H1 (cell line): ENCODE results near the gene ZBTB16.

ENCODE experiments used
- EGR1 ChIP-seq: IDR thresholded peaks from 2 replicates; pipeline ENCODE4 v1.6.1; 2011; ENCODE audit warnings: low read depth, low read length, borderline replicate concordance
- EP300 ChIP-seq, 2 experiments: IDR thresholded peaks; 1 replicate in 1 of 2; 2 replicates in 1 of 2; pipeline ENCODE4 v1.6.1; 2011 to 2012; ENCODE audit warnings: low read depth in 2 of 2, low read length in 2 of 2, mild to moderate bottlenecking in 2 of 2, borderline replicate concordance in 1 of 2, inconsistent platforms in 1 of 2, moderate library complexity in 1 of 2
- NANOG ChIP-seq: IDR thresholded peaks from 2 replicates; pipeline ENCODE4 v1.6.1; 2011; ENCODE audit warnings: low read length, low read depth, mild to moderate bottlenecking, inconsistent platforms; ENCODE audit not compliant: insufficient read depth, poor library complexity, severe bottlenecking
- PHF8 ChIP-seq: fragments of 200-600 bp; sonication (generic); conservative IDR thresholded peaks from 2 replicates; pipeline ENCODE4 v1.7.1; 2012; ENCODE audit warnings: low read depth, mild to moderate bottlenecking, inconsistent platforms, low read length, moderate library complexity
- POLR2A ChIP-seq, 2 experiments: IDR thresholded peaks; 1 replicate in 1 of 2; 2 replicates in 1 of 2; pipeline ENCODE4 v1.6.1; 2011; ENCODE audit warnings: low read depth in 2 of 2, low read length in 2 of 2, mild to moderate bottlenecking in 2 of 2; ENCODE audit errors: control extremely low read depth in 1 of 2
- RFX5 ChIP-seq: IDR thresholded peaks from 2 replicates; pipeline ENCODE4 v1.6.1; 2011; ENCODE audit warnings: low read depth, low read length, improper control_type of control experiment, borderline replicate concordance
- SRF ChIP-seq: IDR thresholded peaks from 2 replicates; pipeline ENCODE4 v1.6.1; 2011; ENCODE audit warnings: mild to moderate bottlenecking, low read depth, low read length, moderate library complexity
- ZNF274 ChIP-seq: IDR thresholded peaks from 2 replicates; pipeline ENCODE4 v1.7.0; 2012; ENCODE audit warnings: low read length, borderline replicate concordance; ENCODE audit errors: extremely low read depth
- TF ChIP-seq, protein P1 (sequence below), 3 experiments: IDR thresholded peaks; 1 replicate in 2 of 3; 2 replicates in 1 of 3; pipeline versions ENCODE4 v1.5.1 to v1.6.1; 2011; ENCODE audit warnings: low read length in 3 of 3, mild to moderate bottlenecking in 3 of 3, inconsistent platforms in 2 of 3, low read depth in 1 of 3, moderate library complexity in 1 of 3; ENCODE audit not compliant: insufficient read depth in 1 of 3; ENCODE audit errors: control extremely low read depth in 1 of 3

DNA sequence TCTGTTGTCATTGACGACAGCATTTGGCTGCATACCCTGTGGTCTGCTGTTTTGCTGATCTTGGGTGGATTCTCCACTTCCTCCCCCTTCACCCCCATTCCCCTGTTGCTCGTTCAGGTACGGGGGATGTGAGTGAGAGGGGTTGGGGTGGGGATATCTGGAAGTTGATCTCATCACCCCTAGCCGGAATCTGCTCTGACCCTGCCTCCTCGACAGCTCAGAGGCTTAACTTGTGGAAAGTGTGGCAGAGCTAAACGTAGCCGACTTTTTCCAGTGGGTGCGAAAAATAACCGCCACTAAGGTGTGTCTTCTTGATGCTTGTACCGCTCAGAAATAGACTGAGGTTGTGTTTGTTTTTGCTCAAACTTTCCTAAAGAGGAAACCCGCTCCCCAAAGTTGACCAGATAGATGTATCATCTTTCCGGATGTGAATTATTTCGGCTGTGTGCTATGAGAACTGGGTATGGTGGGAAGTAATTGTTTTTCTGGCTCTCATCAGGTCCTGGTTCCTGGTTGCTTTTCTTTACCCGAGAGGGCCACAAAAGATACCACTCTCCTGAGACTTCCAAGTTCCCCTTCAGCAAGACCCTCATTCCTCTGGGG, 6.6 kb downstream of the ZBTB16 start:
- TF ChIP-seq EGR1: no peak
- no peak for TF ChIP-seq PHF8
- no peak for TF ChIP-seq NANOG
- TF ChIP-seq, protein P1, sequence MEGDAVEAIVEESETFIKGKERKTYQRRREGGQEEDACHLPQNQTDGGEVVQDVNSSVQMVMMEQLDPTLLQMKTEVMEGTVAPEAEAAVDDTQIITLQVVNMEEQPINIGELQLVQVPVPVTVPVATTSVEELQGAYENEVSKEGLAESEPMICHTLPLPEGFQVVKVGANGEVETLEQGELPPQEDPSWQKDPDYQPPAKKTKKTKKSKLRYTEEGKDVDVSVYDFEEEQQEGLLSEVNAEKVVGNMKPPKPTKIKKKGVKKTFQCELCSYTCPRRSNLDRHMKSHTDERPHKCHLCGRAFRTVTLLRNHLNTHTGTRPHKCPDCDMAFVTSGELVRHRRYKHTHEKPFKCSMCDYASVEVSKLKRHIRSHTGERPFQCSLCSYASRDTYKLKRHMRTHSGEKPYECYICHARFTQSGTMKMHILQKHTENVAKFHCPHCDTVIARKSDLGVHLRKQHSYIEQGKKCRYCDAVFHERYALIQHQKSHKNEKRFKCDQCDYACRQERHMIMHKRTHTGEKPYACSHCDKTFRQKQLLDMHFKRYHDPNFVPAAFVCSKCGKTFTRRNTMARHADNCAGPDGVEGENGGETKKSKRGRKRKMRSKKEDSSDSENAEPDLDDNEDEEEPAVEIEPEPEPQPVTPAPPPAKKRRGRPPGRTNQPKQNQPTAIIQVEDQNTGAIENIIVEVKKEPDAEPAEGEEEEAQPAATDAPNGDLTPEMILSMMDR (IDR thresholded peaks at IDR 0.05; ENCODE audit: control extremely low read depth in 1 of 3, insufficient read depth in 1 of 3, low read depth in 1 of 3, low read length in 3 of 3): no peak
- TF ChIP-seq SRF: no peak
- TF ChIP-seq EP300 (IDR thresholded peaks at IDR 0.05; ENCODE audit: borderline replicate concordance in 1 of 2, low read depth in 2 of 2, low read length in 2 of 2): no peak
- TF ChIP-seq POLR2A (IDR thresholded peaks at IDR 0.05; ENCODE audit: control extremely low read depth in 1 of 2, low read depth in 2 of 2, low read length in 2 of 2): no peak
- no peak for TF ChIP-seq RFX5
- TF ChIP-seq ZNF274: no peak
